ENCODE data around the gene ARL6IP4.
A peak's percentile ranks its signal among the peaks of the same experiment; 100 is the strongest.

Gene ARL6IP4

GRCh38 chr12:122980183-122981035 lies at the start of gene ARL6IP4 (continued):
- TF ChIP-seq ZNF174 (tag by site-specific recombination; IDR thresholded peaks at IDR 0.05) = no peak
- no peak for TF ChIP-seq ZNF701 (tag by site-specific recombination; IDR thresholded peaks at IDR 0.05)
- peak; percentile 33; the same call in 1 of the 2 replicates for TF ChIP-seq ZNF398 (tag by site-specific recombination; IDR thresholded peaks at IDR 0.05)
- no peak for TF ChIP-seq ZNF133 (tag by site-specific recombination; IDR thresholded peaks at IDR 0.05)
- no peak for TF ChIP-seq ZNF19 (tag by site-specific recombination; IDR thresholded peaks at IDR 0.05; ENCODE audit: low read depth)
- 0 out of 2 replicates have a peak, but pooled peaks have one; percentile 18 for TF ChIP-seq ZNF184 (tag by site-specific recombination; IDR thresholded peaks at IDR 0.05)
- TF ChIP-seq ZNF830 (tag by site-specific recombination; IDR thresholded peaks at IDR 0.05; ENCODE audit: low read depth) = no peak
- TF ChIP-seq KLF10 (tag by site-specific recombination; IDR thresholded peaks at IDR 0.05) = peak; percentile 81
- no peak for TF ChIP-seq PRDM1 (tag by site-specific recombination; IDR thresholded peaks at IDR 0.05)
- TF ChIP-seq ZNF341 (tag by site-specific recombination; IDR thresholded peaks at IDR 0.05; ENCODE audit: low read depth) = 0 out of 2 replicates have a peak, but pooled peaks have one; percentile 19
- TF ChIP-seq MEIS1 (CRISPR knock-in tag; IDR thresholded peaks at IDR 0.05; ENCODE audit: borderline replicate concordance) = no peak
- no peak for TF ChIP-seq ZNF571 (tag by site-specific recombination; IDR thresholded peaks at IDR 0.05)
- peak; percentile 63 for TF ChIP-seq SP7 (tag by site-specific recombination; IDR thresholded peaks at IDR 0.05)
- no peak for TF ChIP-seq ZNF626 (tag by site-specific recombination; IDR thresholded peaks at IDR 0.05)
- no peak for TF ChIP-seq ZNF510 (tag by site-specific recombination; IDR thresholded peaks at IDR 0.05; ENCODE audit: insufficient replicate concordance)
- TF ChIP-seq ZNF529 (tag by site-specific recombination; IDR thresholded peaks at IDR 0.05; ENCODE audit: insufficient replicate concordance) = no peak
- TF ChIP-seq ZNF513 (tag by site-specific recombination; IDR thresholded peaks at IDR 0.05) = 0 out of 2 replicates have a peak, but pooled peaks have one; percentile 28
- TF ChIP-seq ZNF404 (tag by site-specific recombination; IDR thresholded peaks at IDR 0.05) = no peak
- no peak for TF ChIP-seq ZNF48 (tag by site-specific recombination; IDR thresholded peaks at IDR 0.05)
- no peak for TF ChIP-seq ZNF776 (tag by site-specific recombination; IDR thresholded peaks at IDR 0.05; ENCODE audit: borderline replicate concordance)
- no peak for TF ChIP-seq ZNF214 (tag by site-specific recombination; IDR thresholded peaks at IDR 0.05; ENCODE audit: borderline replicate concordance)
- no peak for TF ChIP-seq HOXD13 (CRISPR knock-in tag; IDR thresholded peaks at IDR 0.05; ENCODE audit: borderline replicate concordance)
- no peak for TF ChIP-seq ZNF548 (tag by site-specific recombination; IDR thresholded peaks at IDR 0.05)
- TF ChIP-seq ZNF707 (tag by site-specific recombination; IDR thresholded peaks at IDR 0.05) = no peak
- peak; percentile 93 for TF ChIP-seq KLF9 (tag by site-specific recombination; IDR thresholded peaks at IDR 0.05; ENCODE audit: low read depth)
- TF ChIP-seq ZBTB44 (tag by site-specific recombination; IDR thresholded peaks at IDR 0.05) = peak; percentile 60; the same call in 1 of the 2 replicates
- TF ChIP-seq ZNF518A (tag by site-specific recombination; conservative IDR thresholded peaks at IDR 0.05; ENCODE audit: low read depth) = 0 out of 2 replicates have a peak, but pooled peaks have one; percentile 17
- no peak for TF ChIP-seq ZNF555 (tag by site-specific recombination; conservative IDR thresholded peaks at IDR 0.05)
- TF ChIP-seq ZNF138 (tag by site-specific recombination; IDR thresholded peaks at IDR 0.05; ENCODE audit: borderline replicate concordance) = no peak
- TF ChIP-seq MZF1 (tag by site-specific recombination; IDR thresholded peaks at IDR 0.05; ENCODE audit: borderline replicate concordance) = no peak
